ENCODE measurements around the gene MATN3.

GRCh38 chr2:20054931-20055330 is 42.5 kb upstream of the MATN3 start:
- TF ChIP-seq CTCF (IDR thresholded peaks at IDR 0.05; ENCODE audit: extremely low read depth in 1 of 2, insufficient read depth in 1 of 2, low read depth in 1 of 2, low read length in 2 of 2), result no peak
- no peak for TF ChIP-seq POLR2A (IDR thresholded peaks at IDR 0.05; ENCODE audit: low read depth, low read length)
- TF ChIP-seq POLR2AphosphoS5 (IDR thresholded peaks at IDR 0.05; ENCODE audit: insufficient read depth, low read depth, low read length), result no peak
- TF ChIP-seq EZH2 (IDR thresholded peaks at IDR 0.05; ENCODE audit: borderline replicate concordance, low read depth, low read length, severe bottlenecking), result no peak
- no peak for TF ChIP-seq JUN (IDR thresholded peaks at IDR 0.05; ENCODE audit: borderline replicate concordance, insufficient read depth, insufficient read length, low read depth)

All from endothelial cell of umbilical vein (primary cell).